GM21381 (cell line): ENCODE data around the gene MAEA.
A peak's percentile ranks its signal among the peaks of the same experiment; 100 is the strongest.

Source experiments
- ATAC-seq: cut with Tn5 transposase; IDR thresholded peaks from one replicate; pipeline ENCODE4 v1.9.1; 2021; ENCODE audit warnings: mild to moderate bottlenecking, moderate library complexity; ENCODE audit not compliant: unreplicated experiment

Gene MAEA

DNA sequence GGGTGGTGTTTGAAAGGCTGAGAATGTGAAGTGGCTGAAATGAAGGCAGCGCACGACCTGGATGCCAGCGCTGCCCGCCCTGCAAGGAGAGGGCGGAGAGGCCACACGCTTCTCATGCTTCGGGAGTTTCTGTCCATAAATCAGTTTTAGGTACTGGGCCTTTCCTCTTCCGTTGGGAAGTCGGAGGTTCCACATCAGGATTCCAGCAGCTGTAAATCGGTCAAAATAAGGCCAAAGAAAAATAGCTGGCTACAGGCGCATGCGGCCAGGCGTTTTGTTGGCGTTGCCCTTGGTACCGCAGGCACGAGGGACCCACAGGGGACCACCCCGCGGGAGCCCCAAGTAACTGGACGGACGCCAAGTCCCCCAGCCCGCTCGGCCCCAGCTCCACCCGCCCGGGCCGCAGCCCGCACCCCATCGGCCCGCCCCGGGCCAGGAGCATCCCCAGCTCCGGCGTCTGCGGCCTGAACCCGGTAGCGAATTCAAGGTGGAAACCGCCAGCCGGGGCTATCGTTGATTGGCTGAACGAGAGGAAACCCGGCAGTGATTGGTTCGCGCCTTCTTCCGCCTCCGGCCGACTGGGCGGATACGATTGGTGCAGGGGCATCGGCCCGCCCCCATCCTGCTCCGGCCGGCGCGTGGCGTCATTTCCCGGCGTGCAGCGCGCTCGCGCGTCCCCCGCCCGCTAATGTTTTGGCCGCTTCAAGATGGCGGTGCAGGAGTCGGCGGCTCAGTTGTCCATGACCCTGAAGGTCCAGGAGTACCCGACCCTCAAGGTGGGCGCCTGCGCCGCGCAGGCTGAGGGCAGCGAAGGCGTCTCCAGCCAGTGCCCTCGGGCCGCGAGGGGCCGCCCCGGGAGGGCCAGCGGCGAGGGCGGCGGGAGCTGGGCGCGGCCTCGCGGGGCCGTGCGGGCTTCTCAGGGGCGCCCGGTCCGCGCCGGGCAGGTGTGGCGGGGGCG is at the start of gene MAEA:
Gene MAEA (plus strand): TSS at position 685 of the 958 bp plus-strand sequence. CDS start 23 bp downstream, at position 708.
- peak; percentile 93 for ATAC-seq

DNA sequence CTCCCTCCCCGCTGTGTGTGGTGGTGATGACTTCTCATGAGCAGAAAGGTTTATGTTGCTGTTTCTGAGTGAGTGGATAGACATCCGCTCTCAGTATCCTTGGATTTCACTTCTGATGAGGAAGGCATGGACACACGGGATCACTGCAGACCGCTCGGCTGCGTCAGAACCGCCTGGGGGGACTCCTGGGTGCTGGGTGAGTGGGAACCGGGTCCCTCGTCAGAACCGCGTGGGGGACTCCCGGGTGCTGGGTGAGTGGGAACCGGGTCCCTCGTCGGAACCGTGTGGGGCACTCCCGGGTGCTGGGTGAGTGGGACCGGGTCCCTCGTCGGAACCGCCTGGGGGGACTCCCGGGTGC is 49.8 kb upstream of the MAEA start:
- no peak for ATAC-seq

DNA sequence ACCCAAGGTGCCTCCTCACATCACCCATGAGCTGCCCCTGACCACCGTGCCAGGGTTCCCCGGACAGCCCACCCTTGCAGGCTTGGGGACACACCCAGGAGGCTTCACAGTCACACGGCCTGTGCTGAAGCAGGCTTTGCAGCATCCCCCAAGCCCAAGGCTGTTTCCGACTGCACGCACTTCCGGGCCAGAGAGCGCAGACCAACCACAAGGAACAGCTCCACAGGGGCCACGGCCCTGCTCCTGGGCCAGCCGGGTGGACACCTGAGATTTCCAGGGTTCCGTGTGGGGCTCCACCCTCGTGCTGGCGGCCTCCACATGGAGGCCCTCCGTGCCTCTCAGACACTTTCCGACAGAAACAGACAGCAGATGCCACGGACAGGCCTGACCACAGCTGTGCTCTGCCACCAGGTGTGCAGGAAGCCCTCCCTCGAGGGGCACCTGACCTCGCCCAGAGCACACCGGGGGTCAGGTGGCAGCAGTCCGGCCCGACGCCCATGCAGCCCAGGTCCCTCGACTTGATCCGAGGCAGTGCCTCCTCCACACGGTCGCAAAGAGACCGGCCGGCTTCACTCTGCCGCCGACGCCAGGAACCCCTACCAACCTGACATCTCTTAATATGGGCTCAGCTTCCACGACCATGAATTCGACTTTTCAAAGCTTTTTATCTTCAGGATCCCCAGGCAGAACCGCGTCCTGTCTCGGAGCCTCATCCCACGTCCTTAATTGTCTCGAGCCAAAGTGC is 48.8 kb upstream of the MAEA start:
- no peak for ATAC-seq

DNA sequence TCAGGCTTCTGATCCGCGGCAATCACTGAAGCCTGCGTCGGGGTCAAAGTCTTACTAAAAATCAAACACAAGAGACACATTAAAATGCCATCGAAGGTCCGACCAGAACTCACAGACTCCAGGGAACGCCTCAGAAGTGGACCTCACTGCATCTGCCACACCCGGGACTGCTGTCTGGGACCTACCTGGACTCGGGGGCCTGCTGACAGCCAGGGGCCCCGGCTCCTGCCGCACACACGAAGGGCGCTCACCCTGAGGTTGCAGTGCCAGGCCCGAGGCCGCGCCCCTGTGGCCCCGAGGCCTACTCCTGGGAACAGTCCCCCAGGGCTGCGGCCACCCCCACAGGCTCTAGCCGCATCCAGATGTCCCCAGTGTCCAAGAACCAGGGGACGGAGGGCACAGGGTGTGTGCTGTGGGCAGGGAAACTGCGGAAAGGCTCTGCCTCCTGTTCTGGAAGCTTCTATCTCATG is 48.2 kb upstream of the MAEA start:
- no peak for ATAC-seq

DNA sequence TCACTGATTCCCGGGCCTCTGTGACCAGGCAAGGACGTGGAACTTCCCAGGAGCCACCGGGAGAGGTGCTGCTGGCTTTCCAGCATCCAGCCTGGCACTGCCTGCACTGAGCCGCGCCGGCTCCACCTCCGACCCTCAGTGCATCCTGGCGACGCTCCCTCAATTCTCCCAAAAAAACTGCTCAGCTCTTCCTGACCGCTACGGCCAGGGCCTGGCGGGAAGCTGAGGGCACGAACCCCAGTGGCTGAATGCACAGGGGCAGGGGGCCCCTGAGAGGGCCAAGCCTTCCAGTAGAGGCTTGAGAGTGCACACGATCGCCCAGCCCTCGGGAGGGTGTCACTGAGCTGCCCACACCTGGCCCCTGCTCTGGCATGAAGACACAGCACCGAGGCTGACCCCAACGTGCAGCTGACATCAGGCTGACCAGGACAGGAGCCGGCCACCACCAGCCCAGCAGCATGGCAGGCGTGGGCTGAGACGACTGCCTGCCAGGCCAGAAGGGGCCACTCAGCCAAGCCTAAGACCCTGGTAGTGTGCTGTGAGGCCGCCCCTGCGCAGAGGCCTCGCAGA is 47.7 kb upstream of the MAEA start:
- ATAC-seq: no peak

DNA sequence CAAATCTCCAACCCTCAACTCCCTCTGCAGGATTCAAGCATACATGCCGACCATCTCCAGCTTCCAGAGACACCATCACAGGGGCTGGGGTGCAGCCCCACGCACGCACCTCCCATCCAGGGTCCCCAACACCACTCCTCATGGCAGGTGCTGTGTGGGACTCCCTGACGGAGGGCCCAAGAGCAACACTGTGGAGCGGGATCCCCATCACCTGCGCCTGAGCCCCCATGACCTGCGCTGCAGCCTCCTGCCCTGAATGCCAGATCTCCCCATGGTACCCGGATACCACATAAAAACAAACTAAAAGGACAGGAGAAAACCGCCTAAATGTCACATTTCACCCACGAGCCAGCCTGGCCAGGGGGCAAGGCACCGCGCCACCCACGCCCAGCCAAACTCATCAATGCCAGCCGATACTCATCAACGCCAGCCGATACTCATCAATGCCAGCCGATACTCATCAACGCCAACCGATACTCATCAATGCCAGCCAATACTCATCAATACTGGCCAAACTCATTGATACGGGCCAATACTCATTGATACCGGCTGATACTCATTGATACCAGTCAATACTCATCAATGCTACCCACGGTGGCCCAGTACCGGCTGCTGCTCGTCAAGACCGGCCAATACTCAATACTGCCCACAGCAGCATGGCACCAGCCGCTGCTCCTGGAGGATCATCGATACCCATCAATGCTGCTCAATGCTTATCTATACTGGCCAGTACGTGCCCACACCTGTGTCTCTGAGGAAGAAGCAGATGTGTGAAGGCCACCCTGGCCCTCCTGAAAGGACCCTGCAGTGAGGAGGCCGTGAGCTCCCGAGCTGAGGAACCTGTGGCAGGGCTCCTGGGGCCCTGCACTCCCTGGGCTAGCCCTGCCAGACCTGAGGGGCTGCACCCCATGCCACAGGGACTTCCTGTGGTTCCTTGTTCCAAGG is 46.9 kb upstream of the MAEA start:
- no peak for ATAC-seq

DNA sequence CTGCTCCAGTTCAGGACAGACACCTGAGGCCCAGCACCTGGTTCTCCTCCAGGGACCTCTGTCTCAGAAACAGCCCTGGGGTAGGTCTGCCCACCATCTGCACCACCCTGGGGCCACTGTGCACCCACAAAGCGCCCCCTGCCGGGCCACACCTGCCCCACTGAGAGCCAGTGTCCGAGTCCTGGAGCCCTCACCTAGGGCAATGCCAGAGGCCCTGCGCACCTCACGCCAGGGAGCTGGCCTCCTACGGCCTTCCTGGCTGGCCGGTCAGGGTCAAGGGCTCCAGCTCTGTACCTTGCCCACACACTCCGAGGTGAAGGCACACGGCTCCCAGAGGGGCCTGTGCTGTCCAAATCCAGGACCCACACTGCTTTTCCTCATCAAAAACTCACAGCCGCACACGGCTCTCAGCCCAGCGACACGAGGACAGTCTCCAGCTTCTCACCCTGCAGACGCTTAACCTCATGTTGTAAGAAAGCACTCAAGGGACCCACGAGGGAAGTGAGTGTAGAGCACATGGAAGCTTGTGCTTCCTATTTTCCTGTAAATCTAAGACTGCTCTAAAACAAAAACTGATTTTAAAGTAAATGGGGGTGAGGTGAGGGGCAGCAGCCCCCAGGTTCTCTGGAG is 46.1 kb upstream of the MAEA start:
- ATAC-seq: no peak

DNA sequence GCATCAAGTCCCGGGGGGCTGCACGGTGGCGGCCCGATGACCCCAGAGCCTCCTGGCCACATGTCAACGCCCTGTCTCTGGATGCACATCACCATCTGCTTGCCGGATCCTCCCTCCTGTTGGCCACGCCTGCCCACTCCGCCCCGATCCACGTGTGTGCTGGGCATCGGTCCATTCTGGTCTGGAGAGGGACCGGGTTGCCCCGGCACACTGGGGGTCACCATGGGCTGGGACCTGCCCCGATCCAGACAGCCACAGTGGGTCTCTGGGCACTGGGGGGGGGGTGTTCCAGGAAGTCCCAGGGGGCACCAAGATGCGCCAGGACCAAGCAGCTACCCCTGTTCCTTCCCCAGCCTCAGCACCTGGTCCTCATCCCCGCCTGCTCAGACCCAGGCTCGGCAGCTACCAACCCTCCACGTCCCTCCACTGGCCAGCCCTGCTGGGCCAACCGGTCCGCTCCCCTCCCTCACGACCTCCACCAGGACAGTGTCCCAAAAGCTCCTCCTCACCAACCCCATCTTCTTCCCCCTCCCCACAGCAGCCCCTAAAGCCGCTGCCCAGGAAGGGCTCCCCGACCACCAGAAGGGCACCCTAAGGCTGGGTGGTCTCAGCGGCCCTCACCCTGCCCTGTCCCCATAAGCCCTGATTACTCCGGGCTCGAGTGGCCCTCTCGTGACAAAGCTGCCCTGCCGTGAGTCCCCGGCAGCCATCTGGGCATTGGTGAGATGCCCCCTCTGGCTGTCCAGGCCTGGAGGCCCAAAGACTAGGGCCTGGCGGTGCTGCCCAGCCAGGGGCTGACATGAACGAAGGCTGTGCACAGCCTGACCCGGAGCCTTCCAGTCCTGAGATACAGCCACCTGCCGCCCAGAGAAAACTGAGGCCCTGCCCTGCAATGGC is 45.4 kb upstream of the MAEA start:
- ATAC-seq: no peak

DNA sequence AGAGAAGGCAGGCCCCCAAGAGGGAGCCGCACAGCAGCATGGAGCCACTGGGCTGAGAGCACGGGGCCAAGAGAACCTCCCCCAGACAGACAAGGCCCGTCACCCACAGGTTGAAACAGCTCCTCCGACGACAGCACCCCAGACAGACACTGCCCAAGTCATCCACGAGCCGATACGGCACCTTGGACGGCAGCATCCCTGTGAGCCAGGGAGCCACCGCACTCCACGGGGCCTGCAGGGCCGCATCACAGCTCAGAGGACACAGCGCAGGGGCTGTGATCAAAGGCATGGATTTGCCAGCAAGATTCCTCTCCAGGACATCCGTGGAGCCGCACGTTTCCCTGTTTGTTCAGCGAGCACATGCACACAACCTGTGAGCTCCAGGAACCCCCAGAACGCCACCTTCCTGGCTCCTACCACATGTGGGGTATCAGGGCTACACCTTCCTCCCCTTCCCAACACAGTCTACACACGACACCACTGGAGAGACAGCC is 44.7 kb upstream of the MAEA start:
- ATAC-seq: no peak

DNA sequence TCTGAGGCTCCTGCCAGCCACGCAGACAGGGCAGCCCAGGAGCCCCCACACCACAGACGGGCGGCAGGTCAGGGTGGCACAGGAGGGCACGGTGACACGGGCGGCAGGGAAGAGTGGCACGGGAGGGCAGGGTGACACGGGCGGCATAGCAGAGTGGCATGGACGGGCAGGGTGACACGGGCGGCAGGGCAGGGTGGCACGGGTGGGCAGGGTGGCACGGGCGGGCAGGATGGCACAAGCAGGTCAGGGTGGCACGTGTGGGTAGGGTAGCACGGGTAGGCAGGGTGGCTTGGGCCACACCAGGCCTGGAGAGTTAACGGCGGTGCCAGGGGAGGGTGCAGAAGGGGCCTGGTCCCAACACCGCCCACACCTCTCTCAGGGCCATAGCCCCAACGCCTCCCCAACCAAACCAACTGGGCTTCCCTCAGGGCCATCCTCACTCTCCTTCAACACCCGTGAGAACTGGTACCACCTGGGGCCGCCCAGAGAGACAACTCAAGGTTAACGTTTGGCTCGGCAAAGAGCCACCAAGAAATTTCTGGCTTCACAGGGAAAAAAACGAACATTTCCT is 44.1 kb upstream of the MAEA start:
- no peak for ATAC-seq

DNA sequence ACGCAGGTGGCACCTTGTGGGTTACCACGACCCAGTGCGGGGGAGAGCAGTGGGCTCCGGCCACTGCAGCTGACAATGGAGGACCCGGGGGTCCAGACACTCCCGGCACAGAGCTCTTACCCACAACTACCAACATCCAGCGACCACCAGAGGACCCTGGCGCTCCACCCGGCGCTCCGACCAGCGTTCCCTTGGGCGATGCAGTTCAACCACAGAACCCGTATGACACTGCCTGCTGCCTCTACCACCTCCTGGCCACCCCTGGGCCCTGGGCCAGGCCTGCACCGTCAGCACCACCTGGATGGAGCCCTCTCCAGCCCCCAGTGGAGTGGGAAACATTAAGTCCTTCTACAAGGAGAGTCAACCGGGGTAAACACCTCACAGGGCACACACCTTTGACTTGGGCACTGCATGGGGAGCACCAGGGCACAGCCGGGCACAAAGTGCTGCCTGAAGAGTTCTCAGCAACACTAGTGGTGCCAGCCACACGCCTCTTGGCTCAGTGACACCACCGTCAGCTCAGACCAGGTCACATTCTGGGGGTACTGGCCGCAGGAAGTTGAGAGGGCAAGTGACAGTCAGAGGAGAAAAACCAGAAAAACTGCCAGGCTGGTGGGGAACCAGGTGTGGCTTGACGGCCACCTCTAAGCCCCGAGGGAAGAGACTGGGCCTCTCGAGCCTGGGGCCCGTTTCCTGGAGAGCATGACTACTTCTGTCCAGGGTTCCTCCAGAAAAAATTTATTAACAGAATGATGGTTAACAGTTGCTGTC is 43.4 kb upstream of the MAEA start:
- ATAC-seq: no peak

DNA sequence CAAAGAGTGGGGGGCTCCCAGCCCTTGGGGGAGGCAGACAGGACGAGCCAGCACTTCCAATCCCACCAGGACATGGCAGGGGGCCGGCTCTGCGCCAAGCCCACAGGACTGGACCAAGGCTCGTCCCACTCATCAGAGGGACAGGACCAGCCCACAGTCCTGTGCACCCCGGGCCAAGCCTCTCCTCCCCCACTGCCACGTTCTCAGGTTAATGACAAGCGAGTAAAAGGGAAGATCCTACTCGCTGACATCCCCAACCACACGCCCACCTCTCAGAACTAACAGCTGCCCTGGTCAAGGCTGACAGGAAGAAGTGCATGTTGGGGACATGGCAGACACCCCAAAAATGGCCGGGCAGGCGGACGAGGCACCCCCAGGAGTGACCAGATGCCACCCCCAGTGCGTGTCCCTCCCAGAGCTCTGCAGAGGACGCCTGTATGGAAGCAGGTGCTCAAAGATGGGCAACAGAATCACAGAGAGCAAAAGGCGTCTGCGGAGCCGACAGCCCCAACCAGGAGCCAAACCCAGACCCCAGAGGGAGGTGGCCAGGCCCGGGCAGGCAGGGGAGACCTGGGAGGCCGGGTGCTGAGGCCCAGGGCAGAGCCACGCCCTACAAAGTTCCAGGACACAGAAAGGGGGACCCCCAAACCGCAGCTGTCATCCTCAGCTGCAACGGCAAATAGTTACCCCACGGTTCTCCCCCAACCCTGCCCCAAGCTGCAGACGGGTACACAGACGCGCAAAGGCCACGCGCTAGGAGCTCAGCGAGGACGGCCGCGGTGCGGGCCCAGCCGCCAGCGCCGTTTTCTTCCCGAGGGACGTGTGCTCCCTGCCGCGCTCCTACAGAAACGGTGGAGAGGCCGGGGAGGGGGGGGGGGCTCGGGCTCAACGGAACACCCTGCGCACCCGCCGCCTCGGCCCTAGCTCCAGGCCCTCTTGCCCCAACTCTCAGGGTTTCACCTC is 42.5 kb upstream of the MAEA start:
- no peak for ATAC-seq

DNA sequence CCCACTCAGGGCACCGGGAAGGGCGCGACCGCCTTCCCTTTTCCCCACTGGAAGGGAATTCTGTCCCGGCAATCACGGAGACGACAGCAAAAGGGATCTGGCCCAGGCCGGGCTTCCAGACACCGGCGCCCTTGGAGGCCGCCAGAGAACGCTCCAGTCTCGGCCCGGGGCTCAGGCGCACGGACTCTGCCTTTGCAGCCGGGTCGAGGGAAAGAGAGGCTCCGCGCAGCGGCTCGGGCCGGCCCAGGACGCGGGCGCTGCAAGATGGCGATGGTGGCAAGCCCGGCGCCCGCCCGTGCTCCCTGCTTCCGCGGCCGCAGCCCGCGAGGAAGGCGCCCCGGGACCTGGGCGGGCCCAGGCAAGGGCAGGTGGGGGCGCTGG is 41.8 kb upstream of the MAEA start:
- ATAC-seq: peak; percentile 13

DNA sequence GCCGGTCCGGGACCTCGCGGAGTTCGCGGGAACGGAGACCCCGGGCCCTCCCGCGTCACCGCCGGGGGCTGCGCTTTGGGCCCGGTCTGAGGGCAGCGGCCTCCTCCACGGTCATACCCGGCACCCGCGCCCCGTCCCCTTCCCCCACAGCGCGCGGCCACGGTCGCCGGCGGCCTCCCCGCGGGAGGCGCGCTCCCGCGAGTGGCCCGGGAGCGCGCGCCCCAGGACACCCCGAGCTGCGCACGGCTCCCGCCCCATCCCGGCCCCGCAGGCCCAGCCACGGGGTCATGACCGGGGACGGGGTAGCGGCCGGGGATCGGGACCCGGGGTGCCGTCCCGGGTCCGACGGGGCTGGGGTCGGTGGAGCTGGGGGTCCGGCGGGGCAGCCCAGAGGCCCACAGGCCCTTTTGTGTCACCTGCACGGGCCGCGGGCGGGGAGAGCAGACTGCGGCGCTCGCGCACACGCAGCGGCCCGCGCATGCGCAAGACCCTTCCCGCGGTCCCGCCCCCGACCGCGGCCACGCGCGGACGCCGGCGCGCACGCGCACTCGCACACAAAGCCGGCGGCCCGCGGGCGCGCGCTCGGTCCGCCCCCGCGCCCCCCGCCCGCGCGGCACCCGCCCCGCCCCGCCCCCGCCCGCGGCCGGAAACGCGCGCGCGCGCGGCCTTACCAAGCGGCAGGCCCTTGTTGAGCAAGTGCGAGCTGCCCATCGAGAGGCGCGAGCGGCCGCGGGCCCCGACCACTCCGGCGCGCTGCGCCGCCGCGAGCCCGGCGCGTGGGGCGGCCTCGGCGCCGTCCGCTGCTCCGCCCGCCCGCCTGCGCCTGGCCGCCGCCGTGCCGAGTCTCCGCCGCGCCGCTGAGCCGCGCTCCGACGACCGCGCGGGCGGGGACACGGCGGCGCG is 41.2 kb upstream of the MAEA start, which contains the start of gene CTBP1:
Gene CTBP1 (minus strand): TSS at position 886 of the 903 bp plus-strand sequence. CDS start 7,799 bp downstream, outside the sequence.
- ATAC-seq: peak; percentile 41

DNA sequence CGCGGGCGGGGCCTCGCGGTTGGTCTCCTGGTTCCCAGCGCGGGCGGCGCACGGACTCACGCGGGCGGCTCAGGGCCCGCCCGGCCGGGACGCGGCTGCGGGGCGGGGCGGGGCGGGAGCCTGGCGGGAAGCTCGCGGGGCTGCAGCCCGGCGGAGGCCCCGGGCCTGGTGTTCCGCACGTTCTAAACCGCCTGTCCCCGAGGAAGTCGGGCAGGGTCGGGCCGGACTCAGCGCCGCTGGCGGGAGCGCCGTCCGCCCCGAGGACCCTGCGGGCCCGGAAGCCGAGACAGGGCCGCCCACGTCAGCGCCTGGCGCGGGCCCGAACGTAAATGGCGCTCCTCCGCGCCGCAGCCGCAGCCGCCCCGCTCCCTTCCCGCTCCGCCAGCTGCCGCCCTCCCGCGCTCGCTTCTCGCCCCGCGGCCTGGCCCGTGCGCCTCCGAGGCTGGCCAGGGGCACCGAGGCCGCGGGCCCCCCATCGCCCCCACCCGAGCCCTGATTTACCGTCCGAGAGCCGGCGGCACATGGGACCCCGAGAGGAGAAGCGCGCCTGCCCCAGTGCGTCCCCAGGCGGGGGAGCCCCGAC is 40.5 kb upstream of the MAEA start:
- ATAC-seq: peak; percentile 59
